Sigmoid colon (tissue), 4 donors: Measurements from ENCODE around the gene MED8.

ENCODE experiments used
- CTCF ChIP-seq, 4 experiments: fragments of 450-650 bp in 3 of 4; fragments of 200-600 bp in 1 of 4; IDR thresholded peaks; one replicate each; pipeline ENCODE4 v1.5.1; 2016 to 2019; ENCODE audit warnings: antibody characterized with exemption in 4 of 4, mild to moderate bottlenecking in 3 of 4, moderate library complexity in 2 of 4
- POLR2AphosphoS5 ChIP-seq, 4 donors: sonication (generic); formaldehyde crosslinking; IDR thresholded peaks; one replicate each; pipeline ENCODE4 v1.6.1; 2017; ENCODE audit warnings: antibody characterized with exemption in 4 of 4

- TF ChIP-seq CTCF (IDR thresholded peaks at IDR 0.05) (no peak), POLR2AphosphoS5 (IDR thresholded peaks at IDR 0.05) (no peak)
Measured at GRCh38 chr1:43427941-43428340, 38.3 kb upstream of the MED8 start.
